ENCODE results near the gene KIF3B.

GRCh38 chr20:32241807-32242206, 35.6 kb upstream of the KIF3B start:
- TF ChIP-seq EZH2phosphoT487 (IDR thresholded peaks at IDR 0.05; ENCODE audit: borderline replicate concordance, low read length) (no peak), CTCF (conservative IDR thresholded peaks at IDR 0.05; ENCODE audit: low read depth, low read length) (no peak), EZH2 (IDR thresholded peaks at IDR 0.05; ENCODE audit: low read length, unreplicated experiment) (no peak)
